Natural killer cell (primary cell): ENCODE data around the gene PSME2. TPM values are rescaled to one million over a fixed set of nuclear protein-coding genes. Genes with fewer than 3 reads are reported as not detected.

Experiments used
- ATAC-seq, 3 donors: fragments of 150-1000 bp in 2 of 3; fragments of 200-7000 bp in 1 of 3; cut with Tn5 transposase; 1 replicate in 1 of 3; 2 replicates in 2 of 3; pipeline ENCODE4 v1.10.0; 2021; ENCODE audit warnings: mild to moderate bottlenecking in 2 of 3, moderate library complexity in 2 of 3
- DNase-seq, 2 donors: peaks; one replicate each; pipeline versions ENCODE4 v3.0.0 to v3.0.0-alpha.2; 2013 to 2021; ENCODE audit warnings: mixed read lengths in 1 of 2
- H3K27ac ChIP-seq: one replicate; pipeline ENCODE4 v1.5.1; 2013; ENCODE audit warnings: mild to moderate bottlenecking, low read length
- H3K27me3 ChIP-seq: one replicate; pipeline ENCODE4 v1.6.1; 2013; ENCODE audit warnings: low read length; ENCODE audit not compliant: control insufficient read depth, insufficient read depth
- H3K36me3 ChIP-seq: one replicate; pipeline ENCODE4 v1.6.1; 2013; ENCODE audit warnings: low read length; ENCODE audit not compliant: control insufficient read depth, insufficient read depth
- H3K4me1 ChIP-seq: one replicate; pipeline ENCODE4 v1.6.1; 2013; ENCODE audit warnings: low read length; ENCODE audit not compliant: control insufficient read depth, insufficient read depth
- H3K4me3 ChIP-seq: one replicate; pipeline ENCODE4 v1.5.1; 2013; ENCODE audit warnings: low read length
- H3K9me3 ChIP-seq: one replicate; pipeline ENCODE4 v1.6.1; 2013; ENCODE audit warnings: low read length; ENCODE audit not compliant: control insufficient read depth, insufficient read depth
- H3K27ac Mint-ChIP-seq, 2 donors: one replicate each; pipeline ENCODE4 v1.8.0; 2022; ENCODE audit warnings: mild to moderate bottlenecking in 2 of 2, mixed read lengths in 2 of 2, moderate library complexity in 1 of 2
- H3K27me3 Mint-ChIP-seq, 2 donors: one replicate each; pipeline ENCODE4 v1.8.0; 2022; ENCODE audit warnings: low read depth in 2 of 2, mixed read lengths in 2 of 2
- H3K36me3 Mint-ChIP-seq: one replicate; pipeline ENCODE4 v1.8.0; 2022; ENCODE audit warnings: mixed read lengths
- H3K4me1 Mint-ChIP-seq, 2 donors: one replicate each; pipeline ENCODE4 v1.8.0; 2022; ENCODE audit warnings: mixed read lengths in 2 of 2
- H3K4me3 Mint-ChIP-seq: one replicate; pipeline ENCODE4 v1.8.0; 2022; ENCODE audit warnings: mild to moderate bottlenecking, moderate library complexity, mixed read lengths
- H3K9me3 Mint-ChIP-seq, 2 donors: one replicate each; pipeline ENCODE4 v1.8.0; 2022; ENCODE audit warnings: mixed read lengths in 2 of 2
- WGBS: methylation state at CpG from one replicate; pipeline ENCODE4 v1.1.7; 2013; ENCODE audit warnings: missing lambda C conversion rate; ENCODE audit not compliant: insufficient coverage; 5-methylcytosine and 5-hydroxymethylcytosine counted together
- intact Hi-C: fragments of 100-400 bp; cut with micrococcal nuclease; formaldehyde crosslinking; loops from one replicate; pipeline ENCODE4 v1.14.2; 2022
- total RNA-seq, 4 donors: library from RNA; stranded (reverse); fragments of 120-200 nt in 1 of 4; gene quantifications; one replicate each; pipeline versions ENCODE4 v1.2.3 to v1.2.4, GENCODE V29; 2013 to 2022
- TF ChIP-seq, protein P1 (sequence below): fragments of 200-600 bp; IDR thresholded peaks from one replicate; pipeline ENCODE4 v1.8.0; 2022; ENCODE audit warnings: antibody characterized with exemption

PSME2 gene
- total RNA-seq, 3 donors from 2014 or later (not counting 1 experiment from before 2014, with no cell fraction given), result 193 to 237 (median 234) TPM

- Histone ChIP-seq H3K27me3 (no peaks in the 10 kb centered on the region), H3K36me3 (peaks cover 56% of the 10 kb centered on the region), H3K27ac (no peak overlapping the region), H3K9me3 (no peaks in the 10 kb centered on the region), H3K4me3 (no peak overlapping the region), H3K4me1 (peaks cover 7% of the 10 kb centered on the region)
- 99% methylated on average over 5 of the region's 8 CpGs for WGBS
- Mint-ChIP-seq H3K36me3 (peaks cover 6% of the 10 kb centered on the region), H3K27ac (no peak overlapping the region), H3K4me1 (peaks cover 7 to 10% of the 10 kb centered on the region in 2 donors), H3K4me3 (no peak overlapping the region), H3K9me3 (no peaks in the 10 kb centered on the region), H3K27me3 (no peaks in the 10 kb centered on the region)
- ATAC-seq (no peak), DNase-seq (no peak)
- TF ChIP-seq, protein P1, sequence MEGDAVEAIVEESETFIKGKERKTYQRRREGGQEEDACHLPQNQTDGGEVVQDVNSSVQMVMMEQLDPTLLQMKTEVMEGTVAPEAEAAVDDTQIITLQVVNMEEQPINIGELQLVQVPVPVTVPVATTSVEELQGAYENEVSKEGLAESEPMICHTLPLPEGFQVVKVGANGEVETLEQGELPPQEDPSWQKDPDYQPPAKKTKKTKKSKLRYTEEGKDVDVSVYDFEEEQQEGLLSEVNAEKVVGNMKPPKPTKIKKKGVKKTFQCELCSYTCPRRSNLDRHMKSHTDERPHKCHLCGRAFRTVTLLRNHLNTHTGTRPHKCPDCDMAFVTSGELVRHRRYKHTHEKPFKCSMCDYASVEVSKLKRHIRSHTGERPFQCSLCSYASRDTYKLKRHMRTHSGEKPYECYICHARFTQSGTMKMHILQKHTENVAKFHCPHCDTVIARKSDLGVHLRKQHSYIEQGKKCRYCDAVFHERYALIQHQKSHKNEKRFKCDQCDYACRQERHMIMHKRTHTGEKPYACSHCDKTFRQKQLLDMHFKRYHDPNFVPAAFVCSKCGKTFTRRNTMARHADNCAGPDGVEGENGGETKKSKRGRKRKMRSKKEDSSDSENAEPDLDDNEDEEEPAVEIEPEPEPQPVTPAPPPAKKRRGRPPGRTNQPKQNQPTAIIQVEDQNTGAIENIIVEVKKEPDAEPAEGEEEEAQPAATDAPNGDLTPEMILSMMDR, result no peak
- intact Hi-C loops, result no loop called here
Measured at GRCh38 chr14:24121210-24121609, 25.2 kb downstream of the PSME2 start.

DNA sequence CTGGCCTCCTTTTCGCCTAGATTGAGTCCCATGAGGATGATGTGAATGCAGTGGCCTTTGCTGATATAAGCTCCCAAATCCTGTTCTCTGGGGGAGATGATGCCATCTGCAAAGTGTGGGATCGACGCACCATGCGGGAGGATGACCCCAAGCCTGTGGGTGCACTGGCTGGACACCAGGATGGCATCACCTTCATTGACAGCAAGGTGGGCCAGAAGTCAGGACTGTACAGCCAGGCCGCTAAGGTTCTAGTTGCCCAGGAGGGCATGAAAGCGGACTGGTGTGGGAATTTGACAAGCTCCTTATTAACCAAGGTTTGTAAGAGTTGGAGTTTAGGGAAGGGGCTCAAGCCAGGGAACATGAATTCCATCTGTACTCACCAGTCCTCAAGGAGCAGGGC, 26.7 kb downstream of the PSME2 start:
- Histone ChIP-seq H3K9me3 (no peaks in the 10 kb centered on the region), H3K27ac (no peak overlapping the region), H3K27me3 (no peaks in the 10 kb centered on the region), H3K4me3 (no peak overlapping the region), H3K4me1 (peaks cover 16% of the 10 kb centered on the region), H3K36me3 (peaks cover 56% of the 10 kb centered on the region)
- TF ChIP-seq, protein P1, result no peak
- Mint-ChIP-seq H3K27ac (no peak overlapping the region), H3K4me3 (no peak overlapping the region), H3K27me3 (no peaks in the 10 kb centered on the region), H3K9me3 (no peaks in the 10 kb centered on the region), H3K4me1 (peaks cover 22 to 25% of the 10 kb centered on the region in 2 donors), H3K36me3 (peaks cover 6% of the 10 kb centered on the region)
- intact Hi-C loops, result no loop called here
- no peak for ATAC-seq
- no peak for DNase-seq
- 99% methylated on average over 6 of the region's 6 CpGs for WGBS

GRCh38 chr14:24117179-24117578, 29.2 kb downstream of the PSME2 start:
- Mint-ChIP-seq H3K4me1 (peaks cover 22 to 27% of the 10 kb centered on the region in 2 donors), H3K27ac (no peak overlapping the region), H3K4me3 (no peak overlapping the region), H3K36me3 (peaks cover 6% of the 10 kb centered on the region), H3K27me3 (no peaks in the 10 kb centered on the region), H3K9me3 (no peaks in the 10 kb centered on the region)
- ATAC-seq (no peak), DNase-seq (no peak)
- Histone ChIP-seq H3K4me1 (peaks cover 24% of the 10 kb centered on the region), H3K36me3 (peaks cover 46% of the 10 kb centered on the region), H3K27me3 (no peaks in the 10 kb centered on the region), H3K4me3 (no peak overlapping the region), H3K27ac (no peak overlapping the region), H3K9me3 (no peaks in the 10 kb centered on the region)
- 92% methylated on average over 6 of the region's 6 CpGs for WGBS
- TF ChIP-seq, protein P1, result no peak
- intact Hi-C loops, result no loop called here

DNA sequence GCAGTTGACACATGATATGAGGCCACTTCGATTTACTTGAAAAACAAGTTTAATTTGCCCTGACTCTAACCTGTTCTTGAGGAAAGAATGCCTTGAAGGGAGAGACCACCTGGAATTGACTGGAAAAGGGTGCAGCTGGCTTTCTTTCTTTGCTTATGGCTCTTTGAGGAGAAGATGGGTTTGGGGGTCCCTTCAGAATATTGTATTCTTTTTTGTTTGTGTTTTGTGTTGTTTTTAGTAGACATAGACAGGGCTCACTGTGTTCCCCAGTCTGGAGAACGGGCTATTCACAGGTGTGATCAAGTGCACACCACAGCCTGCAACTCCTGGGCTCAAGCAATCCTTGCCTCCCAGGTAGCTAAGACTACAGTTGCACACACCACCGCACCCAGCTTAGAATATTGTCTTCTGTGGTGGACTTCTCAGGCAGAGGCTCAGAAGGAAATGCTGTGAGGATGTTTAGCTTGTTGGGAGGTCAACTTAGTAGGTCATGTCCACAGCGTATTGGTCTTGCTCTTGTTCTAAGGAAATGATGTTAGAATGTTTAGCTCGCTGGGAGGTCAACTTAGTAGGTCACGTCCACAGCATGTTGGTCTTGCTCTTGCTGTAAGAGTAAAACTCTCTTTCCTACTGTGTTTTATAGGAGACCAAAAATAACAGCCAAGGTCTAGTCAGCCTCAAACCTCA, 30.1 kb downstream of the PSME2 start:
- TF ChIP-seq, protein P1, result no peak
- no peak for ATAC-seq
- 66% methylated on average over 6 of the region's 6 CpGs for WGBS
- Histone ChIP-seq H3K27me3 (no peaks in the 10 kb centered on the region), H3K36me3 (peaks cover 39% of the 10 kb centered on the region), H3K4me3 (peak overlapping the region; percentile 62), H3K9me3 (no peaks in the 10 kb centered on the region), H3K4me1 (peaks cover 24% of the 10 kb centered on the region), H3K27ac (no peak overlapping the region)
- H3K9me3 Mint-ChIP-seq, result no peaks in the 10 kb centered on the region
- H3K27ac Mint-ChIP-seq, result peak overlapping the region; percentile 96 to 99
- DNase-seq, result no peak
- H3K36me3 Mint-ChIP-seq, result peaks cover 6% of the 10 kb centered on the region
- H3K4me1 Mint-ChIP-seq, result peaks cover 22 to 27% of the 10 kb centered on the region in 2 donors
- H3K4me3 Mint-ChIP-seq, result peak overlapping the region; percentile 99
- H3K27me3 Mint-ChIP-seq, result no peaks in the 10 kb centered on the region
- intact Hi-C loops, result no loop called here
